ENCODE measurements around the gene OTUD7B.
"Not testable (repeated sequence)": the region's sequence is repeated elsewhere in the genome, so short reads cannot be mapped to it uniquely, and the experiment has no call there.

The OTUD7B gene

DNA sequence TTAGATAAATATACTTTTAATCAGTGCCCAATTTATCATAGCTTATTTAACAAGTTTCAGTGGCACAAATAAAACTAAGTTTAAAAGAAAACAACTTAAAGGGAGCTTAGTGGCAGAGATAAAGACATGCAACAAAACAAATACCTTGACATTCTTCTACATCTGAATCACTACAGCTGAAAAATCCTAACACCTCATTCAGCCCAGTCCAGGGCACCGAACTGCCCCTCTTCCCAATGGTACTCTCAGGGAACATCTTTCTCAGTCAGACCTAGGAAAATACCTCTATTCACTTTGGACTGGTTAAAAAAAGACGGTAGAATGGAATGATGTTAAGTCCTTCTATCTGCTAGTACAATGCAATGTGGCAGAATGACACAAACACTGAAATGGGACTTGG is 8.3 kb downstream of the OTUD7B start:
- no peak for DNase-seq

DNA sequence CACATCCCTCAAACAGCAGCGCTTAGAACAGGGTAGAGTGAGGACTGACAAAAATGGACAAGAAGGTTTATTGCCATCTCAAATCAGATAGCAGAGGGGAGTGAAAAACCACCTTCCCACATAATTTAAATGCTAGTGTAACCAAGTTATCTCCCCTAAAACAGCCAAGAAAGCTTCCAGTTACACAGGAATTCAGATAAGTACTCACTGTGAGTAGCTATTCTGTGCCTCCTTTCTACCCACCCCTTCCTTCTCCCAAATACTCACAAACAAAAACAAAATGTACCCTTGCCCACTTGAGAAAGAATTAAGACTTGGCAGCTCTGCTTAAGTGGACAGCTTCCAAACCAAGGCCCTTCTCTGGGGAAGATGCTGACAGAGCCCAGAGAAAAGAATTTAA is 9.1 kb downstream of the OTUD7B start:
- DNase-seq = no peak

DNA sequence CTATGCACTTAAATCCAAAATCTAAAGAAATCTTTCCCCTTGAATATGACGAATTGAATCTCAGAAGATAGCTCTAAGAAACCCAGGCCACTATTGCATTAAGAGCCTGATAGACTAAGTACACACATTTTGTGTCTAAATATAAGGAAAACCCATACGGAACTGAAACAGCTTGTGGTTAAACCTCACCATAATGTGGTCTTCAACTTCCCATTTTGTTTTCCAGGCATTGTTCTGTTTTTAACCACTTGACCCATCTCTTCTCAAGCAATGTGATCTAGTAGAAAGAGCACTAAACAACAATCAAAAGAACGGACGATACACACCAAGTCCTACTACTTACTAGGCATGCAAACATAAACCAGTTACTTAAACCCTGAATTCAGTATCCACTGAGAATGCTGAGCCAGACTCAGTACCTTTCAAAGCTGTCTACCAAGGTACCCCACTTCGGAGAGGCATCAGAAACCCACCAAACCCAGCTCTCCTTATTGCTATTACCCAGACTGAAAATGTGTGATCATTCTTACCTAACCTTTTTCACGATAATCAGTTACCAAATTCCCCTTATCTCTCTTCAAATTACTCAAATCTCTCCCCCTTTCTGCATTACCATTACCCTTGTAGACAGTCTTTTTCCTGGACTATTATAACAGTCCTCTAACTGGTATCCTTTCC is 12.8 kb downstream of the OTUD7B start:
- DNase-seq = no peak

DNA sequence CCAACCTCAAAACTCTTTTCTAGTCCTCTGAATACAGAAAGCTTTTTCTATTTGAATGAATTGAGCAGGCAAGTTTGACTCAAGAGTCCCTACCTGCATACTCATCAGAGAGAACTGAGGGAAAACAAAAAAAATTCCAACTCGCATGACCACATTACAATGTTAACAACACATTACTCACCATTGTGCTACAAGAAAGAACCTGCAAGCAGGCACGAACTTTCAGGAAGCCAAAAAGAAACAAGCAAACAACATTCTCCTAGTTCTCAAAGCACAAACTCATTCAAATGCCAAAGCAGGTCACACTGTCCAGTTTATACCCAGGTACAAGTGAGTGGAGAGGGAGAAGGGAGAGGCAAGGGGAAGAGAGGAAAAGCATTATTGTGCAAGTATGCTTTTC is 14.6 kb downstream of the OTUD7B start:
- DNase-seq = no peak

DNA sequence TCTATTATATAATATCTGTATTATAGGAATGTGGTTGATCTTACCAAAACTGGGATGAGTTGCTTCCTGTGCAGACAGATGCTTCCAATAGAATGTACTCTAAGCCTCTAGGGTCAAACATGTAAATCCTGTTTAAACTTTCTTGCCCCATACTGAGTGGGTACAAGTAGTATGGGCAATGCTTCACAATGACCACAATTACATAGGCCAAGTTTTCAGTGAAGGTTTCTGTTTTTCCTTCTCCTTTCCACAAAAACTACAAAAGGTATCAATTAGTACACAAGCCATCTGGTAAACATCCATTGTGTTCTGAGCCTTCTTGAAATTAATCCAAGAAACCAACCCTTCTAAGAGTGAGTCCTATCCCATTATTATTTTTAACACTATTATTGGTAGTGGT is 16.8 kb downstream of the OTUD7B start:
- DNase-seq = no peak

DNA sequence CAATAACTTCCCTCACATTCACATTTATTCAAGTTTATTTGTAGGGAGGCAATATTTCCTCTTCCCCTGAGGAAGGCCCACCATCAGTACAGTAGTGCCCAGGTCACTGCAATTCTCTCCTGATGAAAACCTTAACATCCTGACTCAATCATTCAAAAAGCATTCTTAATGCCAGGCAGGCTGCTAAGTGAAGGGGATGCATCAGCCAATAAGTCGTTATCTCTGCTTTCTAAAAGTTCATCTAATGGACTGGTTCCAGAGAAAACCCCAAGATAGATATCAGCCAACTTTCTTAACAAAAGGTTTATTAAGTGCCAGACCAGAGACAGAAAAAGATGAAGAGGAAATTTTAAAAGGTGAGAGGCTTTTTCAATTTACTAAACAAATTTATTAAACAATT is 17.3 kb downstream of the OTUD7B start:
- no peak for DNase-seq

DNA sequence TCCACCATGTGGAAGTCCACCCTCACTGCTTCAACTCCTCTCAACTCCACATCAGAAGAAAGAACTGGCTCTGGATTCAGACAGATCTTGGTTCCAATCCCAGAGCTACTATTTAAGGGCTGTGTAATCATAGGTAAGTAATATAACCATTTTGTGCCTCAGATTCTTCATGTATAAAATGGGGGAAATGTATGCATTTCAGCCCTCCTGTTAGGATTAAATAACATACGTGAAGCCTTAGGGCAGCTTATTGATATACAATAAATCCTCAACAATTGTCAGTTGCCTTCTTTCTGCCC is 23.3 kb downstream of the OTUD7B start:
- DNase-seq = no peak

DNA sequence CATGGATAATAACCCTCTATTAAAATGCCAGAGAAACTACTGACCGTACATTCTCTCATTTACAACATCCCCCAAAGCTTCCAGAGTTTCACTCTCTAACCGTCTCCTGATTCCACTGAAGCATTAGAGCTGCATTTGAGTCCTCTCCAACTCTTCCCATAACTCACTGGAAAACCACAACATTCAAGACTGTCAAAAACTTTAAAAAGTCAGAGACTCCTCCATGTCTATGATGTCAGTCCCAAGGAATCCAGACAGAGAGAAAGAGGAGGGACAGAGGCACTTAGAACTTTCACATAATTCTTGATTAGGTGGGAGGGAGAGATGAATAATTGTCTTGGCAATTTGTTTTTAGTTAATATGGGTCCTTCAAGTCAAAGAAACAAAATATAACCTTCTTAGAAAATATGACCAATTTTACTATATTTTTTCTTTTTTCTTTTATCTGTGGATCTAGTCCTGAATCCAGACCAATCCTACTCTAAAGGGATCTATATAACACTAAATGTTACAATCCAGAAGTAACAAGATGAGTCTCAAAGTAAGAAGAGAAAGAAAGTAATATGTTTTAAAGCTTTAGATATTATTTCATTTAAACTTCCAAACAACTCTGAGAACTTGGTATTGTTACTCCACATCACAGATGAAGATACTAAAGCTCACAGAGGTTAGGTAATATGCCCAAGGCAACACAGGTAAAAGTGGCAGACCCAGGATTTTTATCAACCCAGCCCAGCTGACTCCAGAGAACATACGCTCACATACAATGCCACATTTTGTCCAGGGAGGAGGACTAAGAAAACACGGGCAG is 23.8 kb downstream of the OTUD7B start:
- DNase-seq = no peak

DNA sequence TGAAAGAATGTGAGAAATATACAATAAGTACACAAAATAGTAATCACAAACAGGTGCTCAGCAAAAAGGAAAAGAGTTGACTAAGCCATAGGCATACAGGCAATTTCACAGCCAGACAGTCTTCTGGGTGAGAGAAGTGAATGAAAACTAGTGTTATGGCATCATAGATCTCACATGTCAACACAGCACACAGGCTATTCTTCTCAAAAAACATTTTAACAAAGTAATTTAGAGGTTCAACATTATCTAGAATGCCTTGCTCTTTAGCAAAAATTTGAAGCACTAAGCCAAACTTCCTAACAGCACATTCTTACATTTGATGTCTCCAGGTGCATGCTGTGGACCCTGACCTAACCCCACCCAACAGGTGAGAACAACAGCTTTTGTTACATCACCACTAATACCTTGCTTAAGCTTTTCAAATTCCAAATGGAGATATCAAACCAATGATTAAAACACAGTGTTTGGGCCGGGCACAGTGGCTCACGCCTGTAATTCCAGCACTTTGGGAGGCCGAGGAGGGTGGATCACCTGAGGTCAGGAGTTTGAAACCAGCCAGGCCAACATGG is 30.5 kb downstream of the OTUD7B start:
- no peak for DNase-seq

DNA sequence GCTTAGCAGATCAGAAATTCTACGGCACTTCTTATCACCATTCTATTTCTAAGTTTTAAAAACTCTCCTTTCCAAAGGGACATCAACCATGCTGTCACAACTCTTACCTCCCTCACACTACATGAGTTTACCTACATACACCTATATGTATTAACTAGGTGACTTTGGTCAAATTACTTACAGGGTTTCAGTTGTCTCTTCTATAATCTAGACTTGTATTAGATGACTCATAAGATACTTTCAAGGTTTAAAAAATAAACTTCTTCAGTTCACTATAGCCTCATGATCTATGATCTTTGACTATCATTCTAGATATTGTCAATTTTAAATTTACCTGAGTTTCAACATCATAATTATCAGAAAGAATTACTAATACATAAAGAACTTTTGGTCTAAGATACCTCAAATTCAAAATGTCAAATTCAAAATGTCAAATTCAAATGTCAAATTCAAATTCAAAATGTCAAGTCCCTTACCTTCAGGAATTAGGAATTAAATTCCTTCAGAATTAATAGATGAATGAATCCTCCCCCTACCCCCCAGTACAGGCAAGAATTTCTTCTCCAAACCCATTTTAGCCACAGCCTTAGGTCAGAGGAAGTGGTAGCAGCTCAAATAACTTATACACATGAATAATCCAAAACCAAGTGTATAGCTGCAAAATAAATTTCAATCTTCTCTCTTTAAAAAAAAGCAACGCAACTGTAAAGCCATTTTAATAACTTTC is 31.1 kb downstream of the OTUD7B start:
- DNase-seq = no peak

DNA sequence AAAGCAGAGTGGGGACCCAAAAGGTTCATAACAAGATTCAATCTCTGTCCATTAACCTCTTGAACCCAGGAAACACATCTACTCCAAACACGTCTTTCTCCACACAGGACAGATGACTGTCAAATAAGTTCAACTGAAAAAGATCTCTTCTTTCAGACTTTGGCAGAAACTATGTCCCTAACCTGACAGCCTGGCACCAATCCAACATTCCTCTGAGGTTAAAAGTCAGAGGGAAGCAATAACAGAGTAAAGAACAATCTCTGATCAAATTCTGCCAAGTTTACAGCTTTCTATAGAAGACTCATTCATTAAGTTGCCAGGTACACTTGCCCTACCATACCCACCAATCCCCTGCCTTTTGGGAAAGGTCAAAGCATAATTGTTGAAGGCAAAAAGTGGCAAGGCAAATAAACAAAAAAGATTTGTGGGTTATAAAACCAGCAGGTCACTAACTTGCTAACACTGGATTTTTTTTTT is 31.9 kb downstream of the OTUD7B start:
- no peak for DNase-seq

DNA sequence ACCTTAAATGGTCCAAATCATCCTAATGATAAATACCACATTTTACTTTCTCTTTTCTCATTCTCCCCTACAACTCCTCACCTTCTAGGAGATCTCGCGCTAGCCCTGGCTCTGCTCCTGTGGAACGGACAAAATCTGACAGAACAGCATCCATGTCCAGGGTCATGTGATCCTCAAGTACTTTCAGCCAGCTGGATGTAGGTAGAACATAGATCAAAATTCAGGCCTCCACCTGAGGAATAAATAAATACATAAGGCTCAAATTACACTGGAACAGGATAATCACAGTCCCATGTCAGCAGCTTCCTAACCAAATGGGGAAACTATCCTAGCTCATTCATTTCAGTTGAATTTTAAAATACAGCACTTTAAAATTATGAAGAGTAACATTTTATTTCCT is 33.2 kb downstream of the OTUD7B start:
- no peak for DNase-seq

DNA sequence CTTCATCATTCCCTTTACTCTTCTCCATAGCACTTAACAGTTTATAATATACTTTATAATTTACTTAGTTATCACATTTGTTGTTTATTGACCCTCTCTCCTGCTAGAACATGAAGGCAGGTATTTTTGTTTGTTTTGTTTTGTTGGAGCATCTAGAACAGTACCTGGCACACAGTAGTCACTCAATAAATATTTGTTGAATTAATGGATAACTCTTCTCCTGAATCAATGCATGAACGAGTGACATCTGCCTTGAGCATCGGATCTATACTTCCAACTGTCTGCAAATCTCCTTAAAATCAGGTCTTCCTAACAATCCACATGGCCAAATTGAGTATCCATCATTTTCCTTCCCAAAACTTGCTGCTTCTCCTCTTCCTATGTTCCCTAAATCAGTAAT is 38.0 kb downstream of the OTUD7B start:
- DNase-seq = no peak

DNA sequence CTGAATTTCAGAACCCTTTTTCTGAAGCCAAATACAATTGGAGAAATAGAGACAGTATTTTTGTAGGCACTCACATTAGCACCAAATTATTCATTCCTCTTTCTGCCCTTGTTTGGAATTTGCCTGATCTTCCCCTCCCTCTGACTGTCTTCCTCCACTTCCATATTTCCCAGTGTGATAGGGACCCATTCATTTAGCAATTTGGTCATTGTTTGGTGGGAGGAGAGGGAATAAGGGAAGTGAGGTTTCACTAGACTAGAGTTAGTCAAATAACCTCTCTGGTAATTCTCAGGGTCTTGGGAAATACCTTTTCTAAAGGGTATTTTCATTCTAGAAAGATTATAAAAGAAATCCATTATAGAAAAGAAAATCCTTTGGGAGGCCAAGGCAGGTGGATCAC is 42.9 kb downstream of the OTUD7B start:
- no peak for DNase-seq

DNA sequence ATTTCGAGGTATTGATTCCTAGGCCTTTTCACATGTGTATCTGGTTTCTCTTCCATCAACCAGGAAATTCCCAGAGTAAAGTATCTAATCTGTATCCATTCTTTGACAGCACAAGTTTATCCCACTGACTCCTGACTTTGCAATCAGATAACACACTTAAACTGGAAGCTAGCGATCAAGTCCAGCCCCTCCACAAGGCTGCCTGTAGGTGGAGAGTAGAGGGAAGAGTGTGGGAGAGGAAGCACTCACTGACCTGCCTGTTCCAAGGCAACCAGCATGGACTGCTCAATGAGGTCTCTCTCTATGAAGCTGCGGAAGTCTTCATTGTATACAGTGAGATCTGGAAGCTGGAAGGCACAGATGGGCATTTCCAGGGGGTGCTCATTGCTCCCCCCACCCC is 43.5 kb downstream of the OTUD7B start:
- DNase-seq = no peak

DNA sequence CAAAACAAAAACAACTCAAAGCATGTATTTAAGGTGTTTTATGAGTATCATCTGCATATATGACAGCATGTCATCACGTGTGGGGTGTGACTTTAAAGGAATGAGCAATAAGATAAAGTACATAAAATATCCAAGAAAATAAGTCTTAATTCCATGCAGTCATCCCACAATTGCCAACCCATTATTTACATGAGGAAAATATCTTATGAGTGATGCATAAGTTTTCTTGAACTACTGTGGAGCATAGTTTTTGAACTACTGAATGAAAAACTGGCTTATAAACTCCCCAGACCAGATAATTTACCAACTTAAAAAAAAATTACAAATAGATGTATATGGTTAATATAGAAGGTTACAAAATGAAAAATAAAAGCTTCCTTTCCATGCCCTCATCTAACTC is 44.1 kb downstream of the OTUD7B start:
- DNase-seq = no peak

DNA sequence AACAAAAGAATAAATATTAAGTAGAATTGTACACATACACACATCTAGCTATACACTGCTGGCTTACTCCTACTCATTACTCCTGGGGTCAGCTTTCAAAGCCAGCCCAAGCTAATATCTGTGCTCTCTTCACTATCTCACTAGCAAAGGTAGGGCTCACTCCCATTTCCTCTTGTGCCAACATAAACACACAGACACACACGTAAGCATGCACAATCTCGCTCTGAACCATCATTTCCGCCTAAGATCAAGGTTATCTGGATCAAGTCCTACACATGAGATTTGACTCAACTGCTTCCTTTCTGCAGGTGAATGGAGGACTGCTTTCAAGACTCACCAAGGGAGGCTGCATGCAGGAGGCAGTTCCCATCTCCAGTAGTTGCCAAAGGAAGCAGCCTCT is 45.1 kb downstream of the OTUD7B start:
- no peak for DNase-seq

DNA sequence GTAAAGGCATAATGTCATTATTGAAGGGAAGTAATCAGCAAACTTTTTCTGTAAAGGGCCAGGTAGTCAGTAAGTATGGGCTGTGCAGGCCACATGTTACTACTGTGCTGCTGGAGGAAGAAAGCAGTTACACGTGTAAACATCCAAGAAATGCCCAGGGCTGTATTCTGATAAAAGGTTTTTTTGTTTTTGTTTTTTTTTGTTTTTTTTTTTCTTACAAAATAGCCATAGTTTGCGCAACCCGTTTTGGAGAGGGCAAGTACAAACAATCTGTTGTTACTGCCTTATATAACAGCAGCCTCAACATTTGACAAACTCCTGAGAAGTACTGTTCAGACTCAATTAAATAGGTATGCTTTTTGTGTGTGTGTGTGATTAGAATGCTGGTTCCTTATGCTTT is 47.2 kb downstream of the OTUD7B start:
- no peak for DNase-seq

DNA sequence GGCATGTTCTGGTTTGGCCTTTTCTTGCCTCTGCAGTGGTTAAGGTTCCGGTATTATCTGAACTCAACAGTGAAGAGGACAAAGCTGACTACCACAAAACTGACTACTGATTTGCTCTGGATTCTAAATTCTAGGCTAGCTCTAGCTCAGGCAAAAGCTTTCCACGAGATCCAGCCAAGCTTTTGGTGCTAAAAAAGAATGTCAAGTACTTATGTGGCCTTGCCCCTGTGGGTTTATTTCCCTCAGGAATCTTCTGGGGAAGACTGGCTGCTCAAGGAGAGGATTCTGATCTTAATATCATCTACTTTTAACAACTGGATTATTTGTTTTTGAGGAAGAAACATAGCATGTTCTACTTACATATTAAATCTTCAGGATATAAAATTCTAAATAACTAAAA is 47.8 kb downstream of the OTUD7B start:
- no peak for DNase-seq

DNA sequence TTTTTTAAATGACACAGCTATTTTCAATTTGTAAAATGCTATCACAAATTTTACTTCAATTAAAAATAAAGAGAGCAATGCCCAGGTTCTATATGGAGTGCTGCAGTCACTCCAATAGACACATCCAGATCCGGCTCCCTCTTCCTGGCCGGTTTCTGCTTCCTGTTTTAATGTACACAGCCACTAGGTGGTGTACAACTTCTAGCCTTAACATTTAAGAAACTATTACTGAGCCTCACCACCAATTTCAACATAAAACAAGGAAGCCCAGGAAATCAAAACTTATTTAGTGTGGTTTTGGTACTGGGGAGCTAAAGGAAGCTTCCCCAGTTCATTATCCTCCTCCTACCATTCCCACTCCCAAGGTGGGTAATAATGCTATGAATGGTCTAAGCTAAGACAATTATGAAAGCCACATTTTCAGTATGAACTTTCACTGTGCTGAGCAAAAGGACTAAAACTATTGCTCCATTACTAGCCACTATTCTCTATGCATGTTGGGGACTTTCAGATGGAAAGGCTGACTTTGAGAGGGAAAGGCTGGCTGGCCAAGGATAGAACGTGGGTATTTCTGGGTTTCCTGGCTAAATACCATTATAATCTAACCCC is 48.4 kb downstream of the OTUD7B start:
- DNase-seq = no peak

DNA sequence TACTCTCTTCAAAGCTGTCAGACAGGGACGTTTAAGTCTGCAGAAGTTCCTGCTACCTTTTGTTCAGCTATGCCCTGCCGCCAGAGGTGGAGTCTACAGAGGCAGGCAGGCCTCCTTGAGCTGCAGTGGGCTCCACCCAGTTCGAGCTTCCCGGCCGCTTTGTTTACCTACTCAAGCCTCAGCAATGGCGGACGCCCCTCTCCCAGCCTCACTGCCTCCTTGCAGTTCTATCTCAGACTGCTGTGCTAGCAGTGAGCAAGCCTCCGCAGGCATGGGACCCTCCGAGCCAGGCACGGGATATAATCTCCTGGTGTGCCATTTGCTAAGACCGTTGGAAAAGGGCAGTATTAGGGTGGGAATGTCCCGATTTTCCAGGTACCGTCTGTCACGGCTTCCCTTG is 53.0 kb downstream of the OTUD7B start:
- DNase-seq = not testable (repeated sequence)

DNA sequence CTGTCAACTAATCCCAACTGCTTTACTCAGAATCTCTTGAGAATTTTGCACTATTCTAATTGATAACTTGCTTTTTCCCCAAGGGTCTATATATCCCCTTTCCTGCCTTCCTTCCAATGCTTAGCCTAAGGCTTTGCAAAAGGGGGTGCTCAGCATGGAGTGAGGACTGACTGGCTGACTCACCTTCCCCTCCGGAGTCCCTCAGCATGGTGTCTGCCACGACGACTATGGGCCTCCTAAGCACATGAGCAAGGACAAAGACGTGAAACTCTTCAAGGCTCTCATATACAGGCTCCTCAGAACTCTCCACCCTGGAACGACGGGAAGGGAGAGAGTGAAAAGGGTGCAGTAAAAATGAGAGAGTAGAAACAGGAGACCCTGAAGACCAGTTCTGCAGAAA is 60.6 kb downstream of the OTUD7B start:
- DNase-seq = no peak

DNA sequence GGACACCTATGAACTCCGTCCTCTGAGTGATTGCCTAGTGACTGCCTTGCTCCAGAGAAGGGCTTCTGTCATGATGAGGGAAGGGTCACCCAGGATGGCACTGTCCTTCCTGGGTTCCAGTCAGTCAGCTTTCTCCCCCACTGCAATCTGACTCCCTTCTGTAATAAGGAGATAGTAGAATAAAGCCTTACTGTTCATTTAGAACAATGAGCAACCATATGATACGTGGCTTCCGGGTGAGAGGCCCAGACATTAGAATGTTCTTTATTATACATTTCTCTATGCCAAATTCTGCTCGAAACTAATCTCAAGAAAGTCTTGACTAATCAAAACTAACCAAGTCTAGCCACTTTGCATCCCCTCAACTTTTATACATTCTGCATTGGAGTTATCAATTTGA is 65.3 kb downstream of the OTUD7B start:
- DNase-seq = no peak
